ENCODE data around the gene ZNF8.
A peak's percentile ranks its signal among the peaks of the same experiment; 100 is the strongest.
"Not testable (repeated sequence)": the region's sequence is repeated elsewhere in the genome, so short reads cannot be mapped to it uniquely, and the experiment has no call there.

The ZNF8 gene

GRCh38 chr19:58307736-58308135 lies 29.0 kb downstream of the ZNF8 start:
- H3K4me1 Mint-ChIP-seq = peaks cover 17 to 35% of the 10 kb centered on the region in 2 donors
- peaks cover 56 to 71% of the 10 kb centered on the region in 2 donors for H3K36me3 Mint-ChIP-seq
- H3K9me3 Mint-ChIP-seq = peaks cover 0 to 4% of the 10 kb centered on the region in 2 donors
- no peaks in the 10 kb centered on the region for H3K27me3 Mint-ChIP-seq
- no peak overlapping the region for H3K27ac Mint-ChIP-seq
- H3K4me3 Mint-ChIP-seq = peak overlapping the region in 1 of 2 donors; percentile 21
- no peak for ATAC-seq (replicated peaks)
- DNase-seq = no peak

- not testable (repeated sequence) for H3K27me3 Mint-ChIP-seq; H3K9me3 Mint-ChIP-seq; H3K4me3 Mint-ChIP-seq; DNase-seq; ATAC-seq (replicated peaks); H3K27ac Mint-ChIP-seq
- peaks cover 8 to 19% of the 10 kb centered on the region in 2 donors for H3K4me1 Mint-ChIP-seq
- H3K36me3 Mint-ChIP-seq = peaks cover 58 to 77% of the 10 kb centered on the region in 2 donors
These were observed 31.9 kb downstream of the ZNF8 start for GRCh38 chr19:58310685-58311084.

GRCh38 chr19:58311345-58311865 lies 32.6 kb downstream of the ZNF8 start:
- Mint-ChIP-seq H3K4me3 (no peak overlapping the region), H3K4me1 (peaks cover 5 to 12% of the 10 kb centered on the region in 2 donors), H3K36me3 (peaks cover 59 to 79% of the 10 kb centered on the region in 2 donors), H3K27ac (no peak overlapping the region), H3K27me3 (no peaks in the 10 kb centered on the region), H3K9me3 (peaks cover 0 to 4% of the 10 kb centered on the region in 2 donors)
- ATAC-seq (replicated peaks) (no peak), DNase-seq (no peak)

GRCh38 chr19:58315580-58315979 lies 36.8 kb downstream of the ZNF8 start:
- DNase-seq (no peak), ATAC-seq (replicated peaks) (no peak)
- Mint-ChIP-seq H3K4me3 (no peak overlapping the region), H3K4me1 (peaks cover 2 to 3% of the 10 kb centered on the region in 2 donors), H3K27ac (no peak overlapping the region), H3K27me3 (no peaks in the 10 kb centered on the region), H3K36me3 (peaks cover 37 to 67% of the 10 kb centered on the region in 2 donors), H3K9me3 (no peaks in the 10 kb centered on the region)

GRCh38 chr19:58317476-58318072 lies 38.8 kb downstream of the ZNF8 start:
- Mint-ChIP-seq H3K27ac (no peak overlapping the region), H3K9me3 (no peaks in the 10 kb centered on the region), H3K27me3 (no peaks in the 10 kb centered on the region), H3K4me1 (no peaks in the 10 kb centered on the region), H3K36me3 (peaks cover 22 to 55% of the 10 kb centered on the region in 2 donors), H3K4me3 (no peak overlapping the region)
- ATAC-seq (replicated peaks) (no peak), DNase-seq (no peak)

GRCh38 chr19:58318297-58318696 lies 39.5 kb downstream of the ZNF8 start:
- Mint-ChIP-seq H3K9me3 (no peaks in the 10 kb centered on the region), H3K27me3 (no peaks in the 10 kb centered on the region), H3K36me3 (peaks cover 23 to 54% of the 10 kb centered on the region in 2 donors), H3K4me3 (no peak overlapping the region), H3K27ac (no peak overlapping the region), H3K4me1 (no peaks in the 10 kb centered on the region)
- no peak for ATAC-seq (replicated peaks)
- no peak for DNase-seq

GRCh38 chr19:58319241-58319640 lies 40.5 kb downstream of the ZNF8 start:
- Mint-ChIP-seq H3K4me1 (no peaks in the 10 kb centered on the region), H3K9me3 (no peaks in the 10 kb centered on the region), H3K27ac (no peak overlapping the region), H3K36me3 (peaks cover 18 to 51% of the 10 kb centered on the region in 2 donors), H3K27me3 (no peaks in the 10 kb centered on the region), H3K4me3 (no peak overlapping the region)
- DNase-seq = no peak
- ATAC-seq (replicated peaks) = no peak

GRCh38 chr19:58325311-58326022 lies 46.7 kb downstream of the ZNF8 start:
- H3K36me3 Mint-ChIP-seq = peaks cover 7 to 14% of the 10 kb centered on the region in 2 donors
- no peak for DNase-seq
- peaks cover 6 to 9% of the 10 kb centered on the region in 2 donors for H3K4me1 Mint-ChIP-seq
- no peaks in the 10 kb centered on the region for H3K27me3 Mint-ChIP-seq
- ATAC-seq (replicated peaks) = no peak
- no peak overlapping the region for H3K27ac Mint-ChIP-seq
- H3K4me3 Mint-ChIP-seq = no peak overlapping the region
- no peaks in the 10 kb centered on the region for H3K9me3 Mint-ChIP-seq

- peaks cover 6 to 9% of the 10 kb centered on the region in 2 donors for H3K4me1 Mint-ChIP-seq
- H3K27ac Mint-ChIP-seq = no peak overlapping the region
- no peaks in the 10 kb centered on the region for H3K27me3 Mint-ChIP-seq
- H3K9me3 Mint-ChIP-seq = no peaks in the 10 kb centered on the region
- DNase-seq (no peak), ATAC-seq (replicated peaks) (peak; percentile 33 to 43)
- H3K4me3 Mint-ChIP-seq = no peak overlapping the region
- peaks cover 8 to 13% of the 10 kb centered on the region in 2 donors for H3K36me3 Mint-ChIP-seq
These were observed 47.8 kb downstream of the ZNF8 start for GRCh38 chr19:58326501-58326913.

GRCh38 chr19:58326914-58327726 lies 48.4 kb downstream of the ZNF8 start, which contains the start of gene ZSCAN22:
Gene ZSCAN22 (plus strand): TSS chr19:58326994. CDS start chr19:58334803, 7,809 bp downstream.
- H3K4me1 Mint-ChIP-seq = peaks cover 6 to 9% of the 10 kb centered on the region in 2 donors
- peaks cover 8 to 11% of the 10 kb centered on the region in 2 donors for H3K36me3 Mint-ChIP-seq
- no peak within 1 kb of the TSS for H3K27ac Mint-ChIP-seq
- DNase-seq = peak; percentile 88
- ATAC-seq (replicated peaks) = peak; percentile 88 to 93
- no peaks in the 10 kb centered on the region for H3K9me3 Mint-ChIP-seq
- no peaks in the 10 kb centered on the region for H3K27me3 Mint-ChIP-seq
- no peak within 1 kb of the TSS for H3K4me3 Mint-ChIP-seq

GRCh38 chr19:58328999-58329398 lies 50.2 kb downstream of the ZNF8 start:
- Mint-ChIP-seq H3K4me1 (peaks cover 6 to 9% of the 10 kb centered on the region in 2 donors), H3K27me3 (no peaks in the 10 kb centered on the region), H3K9me3 (no peaks in the 10 kb centered on the region), H3K36me3 (peaks cover 1 to 2% of the 10 kb centered on the region in 2 donors), H3K27ac (no peak overlapping the region), H3K4me3 (no peak overlapping the region)
- no peak for DNase-seq
- ATAC-seq (replicated peaks) = no peak

GRCh38 chr19:58330458-58330857 lies 51.7 kb downstream of the ZNF8 start:
- Mint-ChIP-seq H3K4me3 (no peak overlapping the region), H3K36me3 (peaks cover 9 to 14% of the 10 kb centered on the region in 2 donors), H3K27ac (peak overlapping the region; percentile 6), H3K4me1 (peaks cover 6 to 13% of the 10 kb centered on the region in 2 donors), H3K27me3 (no peaks in the 10 kb centered on the region), H3K9me3 (no peaks in the 10 kb centered on the region)
- DNase-seq (no peak), ATAC-seq (replicated peaks) (no peak)

- no peak overlapping the region for H3K27ac Mint-ChIP-seq
- no peak for ATAC-seq (replicated peaks)
These were observed 53.9 kb downstream of the ZNF8 start for GRCh38 chr19:58332697-58333096.

GRCh38 chr19:58334691-58335249 lies 56.0 kb downstream of the ZNF8 start:
- DNase-seq (no peak), ATAC-seq (replicated peaks) (no peak)
- no peak overlapping the region for H3K27ac Mint-ChIP-seq
- peaks cover 0 to 3% of the 10 kb centered on the region in 2 donors for H3K9me3 Mint-ChIP-seq
- H3K27me3 Mint-ChIP-seq = no peaks in the 10 kb centered on the region
- no peak overlapping the region for H3K4me3 Mint-ChIP-seq
- H3K4me1 Mint-ChIP-seq = peaks cover 3 to 9% of the 10 kb centered on the region in 2 donors
- peaks cover 33 to 46% of the 10 kb centered on the region in 2 donors for H3K36me3 Mint-ChIP-seq

More at GRCh38 chr19:58332697-58333096, 53.9 kb downstream of the ZNF8 start:
- Mint-ChIP-seq H3K9me3 (no peaks in the 10 kb centered on the region), H3K27me3 (no peaks in the 10 kb centered on the region), H3K36me3 (peaks cover 16 to 27% of the 10 kb centered on the region in 2 donors), H3K4me3 (no peak overlapping the region), H3K4me1 (peaks cover 10 to 18% of the 10 kb centered on the region in 2 donors)
- no peak for DNase-seq

All from stimulated activated naive B cell treated with anti-CD40 and anti-IgM and Interleukin-4, amounts not matched to agents 10 μg/mL and 1 μg/mL and 100 μg/mL, for 72 hours (primary cell).